Dermis lymphatic vessel endothelial cell (primary cell): ENCODE results near the gene PCDHGB5. TPM values are rescaled to one million over a fixed set of nuclear protein-coding genes. Genes with fewer than 3 reads are reported as not detected.

Source experiments
- total RNA-seq: library from RNA; depleted of rRNA; stranded (reverse); fragments of >200 nt; gene quantifications from 2 replicates; pipeline ENCODE4 v1.2.1, GENCODE V29; 2014

PCDHGB5 gene
- total RNA-seq, 1 donor from 2014 or later, result 8.3 TPM

DNA sequence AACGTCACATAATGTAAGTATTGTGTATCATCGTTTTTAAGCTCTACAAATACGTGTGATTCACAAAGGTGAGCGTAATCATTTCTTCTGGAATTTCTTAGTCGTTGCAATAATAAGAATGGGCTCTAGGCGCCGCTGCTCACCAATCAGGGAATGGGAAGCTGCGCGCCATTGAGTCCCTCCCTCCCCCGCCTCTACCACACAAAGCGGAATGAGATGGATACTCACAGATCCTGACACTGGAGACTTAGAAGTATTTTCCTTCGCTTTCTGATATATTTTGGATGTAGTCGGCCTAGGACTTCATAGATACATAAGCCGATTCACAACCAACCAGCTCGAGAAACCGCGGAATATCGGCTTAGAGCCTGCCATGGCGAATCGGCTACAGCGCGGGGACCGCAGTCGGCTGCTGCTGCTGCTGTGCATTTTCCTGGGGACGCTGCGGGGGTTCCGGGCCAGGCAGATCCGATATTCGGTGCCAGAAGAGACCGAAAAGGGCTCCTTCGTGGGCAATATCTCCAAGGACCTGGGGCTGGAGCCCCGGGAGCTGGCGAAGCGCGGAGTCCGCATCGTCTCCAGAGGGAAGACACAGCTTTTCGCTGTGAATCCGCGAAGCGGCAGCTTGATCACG is 23.2 kb downstream of the PCDHGB5 start, which contains the start of gene PCDHGA11:
Gene PCDHGA11 (plus strand): TSS at position 197 of the 634 bp plus-strand sequence. CDS start 177 bp downstream, at position 374.

DNA sequence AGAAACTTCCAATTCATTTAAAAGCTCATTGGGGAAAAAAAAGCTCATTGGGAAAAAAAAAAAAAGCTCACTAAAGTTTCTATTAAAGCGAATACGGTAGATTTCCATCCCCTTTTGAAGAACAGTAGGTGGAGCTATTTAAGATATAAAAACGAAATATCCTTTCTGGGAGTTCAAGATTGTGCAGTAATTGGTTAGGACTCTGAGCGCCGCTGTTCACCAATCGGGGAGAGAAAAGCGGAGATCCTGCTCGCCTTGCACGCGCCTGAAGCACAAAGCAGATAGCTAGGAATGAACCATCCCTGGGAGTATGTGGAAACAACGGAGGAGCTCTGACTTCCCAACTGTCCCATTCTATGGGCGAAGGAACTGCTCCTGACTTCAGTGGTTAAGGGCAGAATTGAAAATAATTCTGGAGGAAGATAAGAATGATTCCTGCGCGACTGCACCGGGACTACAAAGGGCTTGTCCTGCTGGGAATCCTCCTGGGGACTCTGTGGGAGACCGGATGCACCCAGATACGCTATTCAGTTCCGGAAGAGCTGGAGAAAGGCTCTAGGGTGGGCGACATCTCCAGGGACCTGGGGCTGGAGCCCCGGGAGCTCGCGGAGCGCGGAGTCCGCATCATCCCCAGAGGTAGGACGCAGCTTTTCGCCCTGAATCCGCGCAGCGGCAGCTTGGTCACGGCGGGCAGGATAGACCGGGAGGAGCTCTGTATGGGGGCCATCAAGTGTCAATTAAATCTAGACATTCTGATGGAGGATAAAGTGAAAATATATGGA is 32.8 kb downstream of the PCDHGB5 start, which contains the start of gene PCDHGA12:
Gene PCDHGA12 (plus strand): TSS at position 176 of the 782 bp plus-strand sequence. CDS start 253 bp downstream, at position 429.

Other genes with a start within 250 kb of the PCDHGB5 start
- gene PCDHB6, start 247.9 kb upstream of the PCDHGB5 start, total RNA-seq, result 0.09 and 0.11 TPM in 2 replicates
- gene PCDHB7, start 225.3 kb upstream of the PCDHGB5 start, total RNA-seq, result 0.87 and 1.8 TPM in 2 replicates
- gene PCDHB8, start 220.2 kb upstream of the PCDHGB5 start, total RNA-seq, result 0.43 and 0.65 TPM in 2 replicates
- gene PCDHB16, start 215.6 kb upstream of the PCDHGB5 start, total RNA-seq, result 0.33 and 0.69 TPM in 2 replicates
- gene PCDHB9, start 210.8 kb upstream of the PCDHGB5 start, total RNA-seq, result 0.22 and 0.26 TPM in 2 replicates
- 0.98 and 1.0 TPM in 2 replicates for gene PCDHB10, start 205.6 kb upstream of the PCDHGB5 start, total RNA-seq
- gene PCDHB11, start 198.3 kb upstream of the PCDHGB5 start, total RNA-seq, result 0.43 and 0.77 TPM in 2 replicates
- 0.33 and 0.60 TPM in 2 replicates for gene PCDHB12, start 189.2 kb upstream of the PCDHGB5 start, total RNA-seq
- gene PCDHB13, start 184.0 kb upstream of the PCDHGB5 start, total RNA-seq, result 1.1 and 1.3 TPM in 2 replicates
- gene PCDHB14, start 174.6 kb upstream of the PCDHGB5 start, total RNA-seq, result 0.86 and 0.98 TPM in 2 replicates
- 0.43 and 0.86 TPM in 2 replicates for gene PCDHB15, start 152.6 kb upstream of the PCDHGB5 start, total RNA-seq
- 0.09 and 0.22 TPM in 2 replicates for gene SLC25A2, start 93.9 kb upstream of the PCDHGB5 start, total RNA-seq
- gene TAF7, start 77.2 kb upstream of the PCDHGB5 start, total RNA-seq, result 78.7 and 81.5 TPM in 2 replicates
- 0.34 and 0.43 TPM in 2 replicates for gene PCDHGA1, start 67.4 kb upstream of the PCDHGB5 start, total RNA-seq
- gene PCDHGA2, start 59.2 kb upstream of the PCDHGB5 start, total RNA-seq, result 0.86 and 1.1 TPM in 2 replicates
- 0.54 and 0.69 TPM in 2 replicates for gene PCDHGA3, start 54.1 kb upstream of the PCDHGB5 start, total RNA-seq
- gene PCDHGB1, start 47.8 kb upstream of the PCDHGB5 start, total RNA-seq, result 0.76 and 1.6 TPM in 2 replicates
- 2.0 and 2.6 TPM in 2 replicates for gene PCDHGA4, start 42.9 kb upstream of the PCDHGB5 start, total RNA-seq
- gene PCDHGB2, start 38.0 kb upstream of the PCDHGB5 start, total RNA-seq, result 1.3 and 2.7 TPM in 2 replicates
- gene PCDHGA5, start 33.8 kb upstream of the PCDHGB5 start, total RNA-seq, result 0.43 and 0.77 TPM in 2 replicates
- 2.6 and 4.3 TPM in 2 replicates for gene PCDHGB3, start 27.7 kb upstream of the PCDHGB5 start, total RNA-seq
- gene PCDHGA6, start 24.1 kb upstream of the PCDHGB5 start, total RNA-seq, result 2.4 and 2.9 TPM in 2 replicates
- gene PCDHGA7, start 15.2 kb upstream of the PCDHGB5 start, total RNA-seq, result 0.65 and 1.4 TPM in 2 replicates
- gene PCDHGB4, start 10.2 kb upstream of the PCDHGB5 start, total RNA-seq, result 6.7 and 11.3 TPM in 2 replicates
- 0.54 and 1.5 TPM in 2 replicates for gene PCDHGA8, start 5.3 kb upstream of the PCDHGB5 start, total RNA-seq
- gene PCDHGA9, start 4.8 kb downstream of the PCDHGB5 start, total RNA-seq, result 2.0 and 3.2 TPM in 2 replicates
- 2.1 and 3.7 TPM in 2 replicates for gene PCDHGB6, start 10.1 kb downstream of the PCDHGB5 start, total RNA-seq
- 5.2 and 6.0 TPM in 2 replicates for gene PCDHGA10, start 15.0 kb downstream of the PCDHGB5 start, total RNA-seq
- gene PCDHGB7, start 19.7 kb downstream of the PCDHGB5 start, total RNA-seq, result 10.9 and 11.5 TPM in 2 replicates
- gene PCDHGA11, start 23.1 kb downstream of the PCDHGB5 start, total RNA-seq, result 6.7 and 7.5 TPM in 2 replicates
- 1.5 and 4.9 TPM in 2 replicates for gene PCDHGA12, start 32.6 kb downstream of the PCDHGB5 start, total RNA-seq
- 17.4 and 20.5 TPM in 2 replicates for gene PCDHGC3, start 78.0 kb downstream of the PCDHGB5 start, total RNA-seq
- gene PCDHGC4, start 87.1 kb downstream of the PCDHGB5 start, total RNA-seq, result 0.65 and 0.95 TPM in 2 replicates
- 0.33 and 0.52 TPM in 2 replicates for gene PCDHGC5, start 91.1 kb downstream of the PCDHGB5 start, total RNA-seq
- gene DIAPH1, start 221.1 kb downstream of the PCDHGB5 start, total RNA-seq, result 33.9 and 38.7 TPM in 2 replicates
- gene HDAC3, start 238.9 kb downstream of the PCDHGB5 start, total RNA-seq, result 55.4 and 56.6 TPM in 2 replicates
- 4.7 and 7.3 TPM in 2 replicates for gene RELL2, start 239.1 kb downstream of the PCDHGB5 start, total RNA-seq